ENCODE results near the gene BICC1.

Gene BICC1

GRCh38 chr10:58642916-58643428 is 130.3 kb downstream of the BICC1 start:
- Histone ChIP-seq H3K9ac (ENCODE audit: low read depth, low read length, poor library complexity, severe bottlenecking) (no peak overlapping the region), H3K79me2 (ENCODE audit: insufficient read depth, low read length) (no peaks in the 10 kb centered on the region), H3K4me3 (ENCODE audit: low read length, poor library complexity, severe bottlenecking) (no peak overlapping the region), H3K36me3 (ENCODE audit: insufficient read depth, low read length) (no peaks in the 10 kb centered on the region), H3F3A (ENCODE audit: low read depth) (no peaks in the 10 kb centered on the region), H3K4me2 (ENCODE audit: low read depth, low read length, poor library complexity, severe bottlenecking) (no peak overlapping the region), H3K9me3 (ENCODE audit: insufficient read depth, low read depth, low read length) (no peaks in the 10 kb centered on the region), H3K27me3 (ENCODE audit: insufficient read depth, low read length, poor library complexity, severe bottlenecking) (no peaks in the 10 kb centered on the region), H3K9me2 (replicated peaks; ENCODE audit: low read depth, low read length) (no peaks in the 10 kb centered on the region), H2AFZ (ENCODE audit: low read length) (no peak overlapping the region), H4K20me1 (ENCODE audit: insufficient read depth, low read length, poor library complexity, severe bottlenecking) (no peaks in the 10 kb centered on the region), H3K4me1 (ENCODE audit: insufficient read depth, low read length, poor library complexity, severe bottlenecking) (no peaks in the 10 kb centered on the region)
- TF ChIP-seq, protein P1, sequence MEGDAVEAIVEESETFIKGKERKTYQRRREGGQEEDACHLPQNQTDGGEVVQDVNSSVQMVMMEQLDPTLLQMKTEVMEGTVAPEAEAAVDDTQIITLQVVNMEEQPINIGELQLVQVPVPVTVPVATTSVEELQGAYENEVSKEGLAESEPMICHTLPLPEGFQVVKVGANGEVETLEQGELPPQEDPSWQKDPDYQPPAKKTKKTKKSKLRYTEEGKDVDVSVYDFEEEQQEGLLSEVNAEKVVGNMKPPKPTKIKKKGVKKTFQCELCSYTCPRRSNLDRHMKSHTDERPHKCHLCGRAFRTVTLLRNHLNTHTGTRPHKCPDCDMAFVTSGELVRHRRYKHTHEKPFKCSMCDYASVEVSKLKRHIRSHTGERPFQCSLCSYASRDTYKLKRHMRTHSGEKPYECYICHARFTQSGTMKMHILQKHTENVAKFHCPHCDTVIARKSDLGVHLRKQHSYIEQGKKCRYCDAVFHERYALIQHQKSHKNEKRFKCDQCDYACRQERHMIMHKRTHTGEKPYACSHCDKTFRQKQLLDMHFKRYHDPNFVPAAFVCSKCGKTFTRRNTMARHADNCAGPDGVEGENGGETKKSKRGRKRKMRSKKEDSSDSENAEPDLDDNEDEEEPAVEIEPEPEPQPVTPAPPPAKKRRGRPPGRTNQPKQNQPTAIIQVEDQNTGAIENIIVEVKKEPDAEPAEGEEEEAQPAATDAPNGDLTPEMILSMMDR (conservative IDR thresholded peaks at IDR 0.05; ENCODE audit: low read length), result no peak
- TF ChIP-seq EZH2phosphoT487 (IDR thresholded peaks at IDR 0.05; ENCODE audit: borderline replicate concordance), result no peak

- H3K9me2 ChIP-seq (replicated peaks; ENCODE audit: low read depth, low read length), result no peaks in the 10 kb centered on the region
- TF ChIP-seq EZH2phosphoT487 (IDR thresholded peaks at IDR 0.05; ENCODE audit: borderline replicate concordance), result no peak
- TF ChIP-seq, protein P1 (conservative IDR thresholded peaks at IDR 0.05; ENCODE audit: low read length), result no peak
- H3K4me3 ChIP-seq (ENCODE audit: low read length, poor library complexity, severe bottlenecking), result no peak overlapping the region
- H3K4me1 ChIP-seq (ENCODE audit: insufficient read depth, low read length, poor library complexity, severe bottlenecking), result no peaks in the 10 kb centered on the region
- no peaks in the 10 kb centered on the region for H3K36me3 ChIP-seq (ENCODE audit: insufficient read depth, low read length)
- H3F3A ChIP-seq (ENCODE audit: low read depth), result no peaks in the 10 kb centered on the region
- no peaks in the 10 kb centered on the region for H3K79me2 ChIP-seq (ENCODE audit: insufficient read depth, low read length)
- no peak overlapping the region for H3K9ac ChIP-seq (ENCODE audit: low read depth, low read length, poor library complexity, severe bottlenecking)
- no peaks in the 10 kb centered on the region for H3K27me3 ChIP-seq (ENCODE audit: insufficient read depth, low read length, poor library complexity, severe bottlenecking)
- H3K9me3 ChIP-seq (ENCODE audit: insufficient read depth, low read depth, low read length), result no peaks in the 10 kb centered on the region
- H4K20me1 ChIP-seq (ENCODE audit: insufficient read depth, low read length, poor library complexity, severe bottlenecking), result no peaks in the 10 kb centered on the region
- no peak overlapping the region for H3K4me2 ChIP-seq (ENCODE audit: low read depth, low read length, poor library complexity, severe bottlenecking)
- no peak overlapping the region for H2AFZ ChIP-seq (ENCODE audit: low read length)
Measured at GRCh38 chr10:58644311-58644710, 131.6 kb downstream of the BICC1 start.

DNA sequence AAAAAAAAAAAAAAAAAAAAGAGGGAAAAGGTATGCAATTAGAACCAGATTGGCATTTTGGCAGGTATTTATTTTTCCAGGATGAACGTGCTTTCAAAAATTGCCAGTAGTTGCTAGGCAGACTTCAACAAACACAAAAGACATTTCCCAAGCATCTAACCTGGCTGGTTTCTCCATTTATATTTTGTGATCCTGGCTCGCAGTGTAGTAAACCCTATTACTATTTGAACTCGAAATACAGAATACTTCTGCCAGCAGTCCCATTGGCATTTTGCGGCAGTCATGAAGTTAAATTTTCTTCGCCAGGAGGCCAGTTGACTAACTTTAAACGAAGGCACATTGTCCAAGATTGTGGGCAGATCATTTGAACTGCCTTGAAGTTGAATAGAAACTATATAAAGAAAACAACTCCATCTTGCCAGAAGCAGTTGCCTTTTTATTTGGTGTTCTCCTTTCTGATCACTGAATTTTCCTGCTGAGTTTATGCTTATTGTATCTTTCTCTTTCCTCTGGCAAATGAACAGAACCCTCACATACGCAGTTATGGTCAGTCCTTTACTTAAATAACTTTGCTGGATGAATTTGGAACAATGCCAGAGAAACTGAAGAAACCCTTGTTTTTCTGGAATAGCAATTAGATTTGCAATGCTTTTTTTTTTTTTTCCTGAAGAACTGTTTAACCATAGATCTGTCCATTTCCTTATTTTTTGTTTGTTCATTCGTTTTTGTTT is 132.9 kb downstream of the BICC1 start:
- Histone ChIP-seq H3K9ac (ENCODE audit: low read depth, low read length, poor library complexity, severe bottlenecking) (no peak overlapping the region), H3K79me2 (ENCODE audit: insufficient read depth, low read length) (no peaks in the 10 kb centered on the region), H2AFZ (ENCODE audit: low read length) (no peak overlapping the region), H4K20me1 (ENCODE audit: insufficient read depth, low read length, poor library complexity, severe bottlenecking) (no peaks in the 10 kb centered on the region), H3K9me3 (ENCODE audit: insufficient read depth, low read depth, low read length) (no peaks in the 10 kb centered on the region), H3K36me3 (ENCODE audit: insufficient read depth, low read length) (no peaks in the 10 kb centered on the region), H3K4me1 (ENCODE audit: insufficient read depth, low read length, poor library complexity, severe bottlenecking) (no peaks in the 10 kb centered on the region), H3K9me2 (replicated peaks; ENCODE audit: low read depth, low read length) (no peaks in the 10 kb centered on the region), H3K27me3 (ENCODE audit: insufficient read depth, low read length, poor library complexity, severe bottlenecking) (no peaks in the 10 kb centered on the region), H3F3A (ENCODE audit: low read depth) (no peaks in the 10 kb centered on the region), H3K4me2 (ENCODE audit: low read depth, low read length, poor library complexity, severe bottlenecking) (no peak overlapping the region), H3K4me3 (ENCODE audit: low read length, poor library complexity, severe bottlenecking) (no peak overlapping the region)
- TF ChIP-seq, protein P1 (conservative IDR thresholded peaks at IDR 0.05; ENCODE audit: low read length), result no peak
- TF ChIP-seq EZH2phosphoT487 (IDR thresholded peaks at IDR 0.05; ENCODE audit: borderline replicate concordance), result no peak
